Germinal center (tissue), 1 donor: ENCODE data around the gene UBE2R2.
"Not testable (repeated sequence)": the region's sequence is repeated elsewhere in the genome, so short reads cannot be mapped to it uniquely, and the experiment has no call there.

ENCODE experiments used
- DNase-seq: peaks from one replicate; pipeline ENCODE4 v3.0.0; 2012; ENCODE audit warnings: mixed read lengths, low spot score

The UBE2R2 gene

GRCh38 chr9:33927694-33928093 is 110.7 kb downstream of the UBE2R2 start:
- no peak for DNase-seq

- DNase-seq = no peak
These were observed 114.4 kb downstream of the UBE2R2 start for GRCh38 chr9:33931326-33931725.

DNA sequence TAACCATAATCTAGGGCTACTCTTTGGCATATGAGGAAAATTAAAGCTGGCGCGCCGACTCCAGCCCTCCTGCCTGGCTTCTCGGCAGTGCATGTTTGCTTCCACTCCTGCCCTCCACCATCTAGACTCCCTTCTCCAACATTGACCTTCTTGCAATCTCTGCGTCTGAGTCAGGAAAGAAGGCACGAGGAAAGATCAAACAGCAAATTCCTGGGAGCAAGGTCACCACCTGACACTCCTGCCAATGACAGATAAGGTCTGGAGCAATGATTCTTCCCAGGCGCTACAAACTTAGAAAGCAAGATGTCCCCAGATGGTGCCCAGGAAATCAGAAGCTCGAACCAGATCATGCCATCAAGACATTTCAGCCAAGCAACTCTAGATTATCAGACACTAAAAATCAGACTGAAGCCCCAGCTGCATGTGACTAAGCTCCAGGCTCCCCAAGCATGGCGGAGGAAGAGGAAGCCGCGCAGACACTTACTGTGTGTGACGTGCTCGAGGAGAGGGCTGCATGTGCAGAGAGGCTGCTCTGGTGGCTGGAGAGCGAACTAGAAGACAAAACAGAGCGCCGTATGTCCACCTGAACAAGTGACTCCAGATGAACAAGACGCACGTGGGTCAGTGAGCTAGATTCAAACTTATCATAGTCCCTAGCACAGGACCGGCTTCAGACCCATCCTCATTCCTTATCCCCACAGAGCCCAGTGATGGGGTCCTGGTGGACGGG is 115.3 kb downstream of the UBE2R2 start:
- DNase-seq = no peak

- DNase-seq = no peak
These were observed 117.4 kb downstream of the UBE2R2 start for GRCh38 chr9:33934188-33934878.

GRCh38 chr9:33939924-33940874 is 123.2 kb downstream of the UBE2R2 start:
- DNase-seq = no peak

GRCh38 chr9:33942471-33943083 is 125.6 kb downstream of the UBE2R2 start:
- no peak for DNase-seq

DNA sequence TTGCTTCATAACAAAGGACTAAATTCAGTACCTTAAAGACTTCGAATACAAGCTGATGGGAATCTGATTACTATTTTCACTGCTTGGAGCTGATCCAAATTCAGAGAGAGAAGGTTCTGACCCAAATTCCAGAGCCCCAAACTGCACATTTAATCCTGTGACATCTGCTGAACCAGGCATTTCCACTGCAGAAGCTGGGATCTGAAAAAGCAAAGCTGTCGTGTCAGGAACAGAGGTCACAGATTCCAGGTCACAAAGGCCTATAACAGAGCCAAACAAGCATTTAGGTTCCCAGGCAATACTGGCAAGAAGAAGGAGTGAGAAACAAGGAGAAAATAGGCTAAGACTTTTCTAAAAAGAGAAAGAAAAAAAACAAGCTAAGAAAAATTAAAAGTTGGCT is 126.4 kb downstream of the UBE2R2 start:
- no peak for DNase-seq

DNA sequence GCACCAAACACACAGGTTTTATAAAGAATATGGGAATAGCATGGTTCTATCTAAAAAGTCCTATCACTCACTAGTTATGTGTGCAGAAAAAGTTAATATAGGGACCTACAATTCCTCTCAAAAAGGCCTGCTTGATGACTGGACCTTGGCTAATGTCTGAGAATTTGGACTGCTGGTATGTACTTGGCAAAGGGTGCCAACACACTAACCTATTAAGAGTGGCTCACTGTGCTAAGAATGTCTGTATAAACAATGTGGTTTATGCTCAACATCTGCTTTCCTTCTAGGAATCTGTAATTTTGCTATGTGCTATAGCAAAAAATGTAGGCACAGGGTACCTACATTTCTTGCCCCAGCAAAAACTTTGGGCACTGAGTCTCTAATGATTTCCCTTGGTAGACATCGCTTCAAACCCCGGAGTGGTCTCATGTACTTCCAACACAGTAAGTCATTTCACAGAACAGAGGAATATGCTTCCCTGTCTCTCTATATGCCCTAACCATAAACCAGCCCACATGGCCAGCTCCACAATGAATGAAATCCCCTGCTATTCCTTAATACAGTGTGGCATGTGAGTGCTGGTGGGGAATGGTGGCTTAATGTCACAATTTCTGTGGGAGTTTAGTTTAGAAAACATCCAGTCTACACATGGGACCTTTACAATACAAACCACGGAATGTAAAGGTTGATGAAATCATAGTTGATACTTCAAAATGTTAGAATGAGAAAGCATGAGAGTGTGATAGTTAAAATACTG is 130.0 kb downstream of the UBE2R2 start:
- no peak for DNase-seq

- no peak for DNase-seq
These were observed 133.4 kb downstream of the UBE2R2 start for GRCh38 chr9:33950371-33950770.

- DNase-seq = no peak
These were observed 135.1 kb downstream of the UBE2R2 start for GRCh38 chr9:33952066-33952465.

GRCh38 chr9:33956544-33956943 is 139.6 kb downstream of the UBE2R2 start:
- DNase-seq = no peak

- DNase-seq = no peak
These were observed 142.8 kb downstream of the UBE2R2 start for GRCh38 chr9:33959725-33960124.

- DNase-seq = not testable (repeated sequence)
These were observed 145.5 kb downstream of the UBE2R2 start for GRCh38 chr9:33962468-33962867.

DNA sequence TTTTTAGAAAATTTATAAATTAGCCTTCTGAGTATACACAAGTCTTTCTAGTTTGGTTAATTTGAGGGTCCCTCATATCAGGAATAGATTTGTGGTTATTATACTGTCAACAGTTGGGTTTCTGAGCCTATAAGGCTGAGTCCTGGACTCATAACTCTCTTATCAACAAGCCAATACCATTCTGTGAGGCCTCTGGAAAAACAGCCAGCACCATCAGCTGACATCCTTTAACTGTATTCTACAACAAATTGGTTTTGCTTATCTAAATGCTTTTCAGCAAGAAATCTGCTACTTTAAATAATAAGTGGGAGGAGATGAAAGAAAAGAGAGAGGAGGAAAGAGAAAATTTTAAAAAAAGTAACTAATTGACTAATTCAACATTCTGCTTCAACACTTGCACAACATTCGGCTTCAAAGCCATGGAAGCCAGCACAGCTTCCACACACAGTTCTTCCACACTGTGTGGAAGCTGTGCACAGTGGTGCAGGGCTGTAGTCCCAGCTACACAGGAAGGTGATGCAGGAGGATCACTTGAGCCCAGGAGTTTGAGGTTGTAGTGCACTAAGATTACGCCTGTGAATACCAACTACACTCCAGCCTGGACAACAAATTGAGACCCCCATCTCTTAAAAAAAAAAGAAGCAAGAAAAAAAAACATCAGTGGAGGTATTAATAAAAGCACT is 147.3 kb downstream of the UBE2R2 start:
- no peak for DNase-seq
